ENCODE data around the gene TBX15.

TBX15 gene

GRCh38 chr1:118878661-118879060, 109.5 kb downstream of the TBX15 start:
- no peak for DNase-seq

- DNase-seq: no peak
Measured at GRCh38 chr1:118877668-118878396, 110.3 kb downstream of the TBX15 start.

- DNase-seq: no peak
Measured at GRCh38 chr1:118871582-118872171, 116.5 kb downstream of the TBX15 start.

- DNase-seq: no peak
Measured at GRCh38 chr1:118868387-118868786, 119.8 kb downstream of the TBX15 start.

GRCh38 chr1:118866330-118866729, 121.8 kb downstream of the TBX15 start:
- no peak for DNase-seq

GRCh38 chr1:118863688-118864087, 124.5 kb downstream of the TBX15 start:
- DNase-seq: no peak

GRCh38 chr1:118862755-118863154, 125.4 kb downstream of the TBX15 start:
- DNase-seq: no peak

- DNase-seq: no peak
Measured at GRCh38 chr1:118861216-118861615, 126.9 kb downstream of the TBX15 start.

GRCh38 chr1:118859999-118860398, 128.1 kb downstream of the TBX15 start:
- DNase-seq: no peak

GRCh38 chr1:118846443-118846842, 141.7 kb downstream of the TBX15 start:
- DNase-seq: no peak

- DNase-seq: no peak
Measured at GRCh38 chr1:118842452-118843201, 145.5 kb downstream of the TBX15 start.

GRCh38 chr1:118841521-118841920, 146.6 kb downstream of the TBX15 start:
- DNase-seq: no peak
